ENCODE results near the gene FBXO24. TPM values are rescaled to one million over a fixed set of nuclear protein-coding genes. Genes with fewer than 3 reads are reported as not detected.

Gene FBXO24
- total and polyA plus RNA-seq, 9 donors, result 0.33 to 2.2 (median 0.63) TPM

DNA sequence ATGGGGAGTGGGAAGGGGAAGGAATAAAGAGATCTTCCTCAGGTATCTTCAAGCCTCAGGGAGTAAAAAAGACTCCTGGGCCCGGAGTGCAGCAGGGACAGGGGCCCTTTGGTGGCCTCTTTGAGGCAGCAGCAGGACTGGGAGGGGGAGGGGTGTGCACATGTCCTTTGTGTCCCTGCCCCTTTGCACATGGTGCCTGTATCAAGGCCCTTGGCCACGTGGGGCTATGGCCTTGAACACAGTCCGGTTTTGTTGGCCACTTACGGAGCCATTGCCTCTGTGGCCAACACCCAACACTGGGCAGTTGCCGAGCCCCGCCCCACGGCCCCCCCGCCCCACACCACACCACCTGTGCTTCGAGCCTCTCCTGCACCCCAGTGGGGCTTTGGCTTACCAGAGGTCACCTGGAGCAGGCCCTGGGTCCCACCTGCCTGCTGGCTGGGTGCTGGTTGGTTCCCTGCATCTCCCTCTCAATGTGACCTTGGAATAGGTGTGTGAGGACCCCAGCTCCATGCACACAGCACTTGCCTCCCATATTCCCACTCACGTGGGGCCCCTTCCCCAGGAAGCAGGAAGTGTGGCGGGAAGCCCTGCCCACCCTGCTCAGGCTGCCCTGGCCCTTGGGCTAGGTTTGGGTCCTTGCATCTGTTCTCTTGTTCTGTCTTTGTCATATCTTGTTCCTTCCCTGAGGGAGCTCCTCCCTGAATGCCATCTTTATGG, 17.8 kb upstream of the FBXO24 start:
- H3K27ac ChIP-seq, result peak overlapping the region in 1 of 2 donors; percentile 57
- no peak overlapping the region for H3K4me3 ChIP-seq
- H3K36me3 ChIP-seq, result no peaks in the 10 kb centered on the region
- intact Hi-C loops (cut with DNase I), result no loop called here
- WGBS, 3 donors, result 50 to 60% (median 52%) methylated on average over 10 to 11 of the region's 11 CpGs
- peaks cover 15% of the 10 kb centered on the region for H3K4me1 ChIP-seq (ENCODE audit: insufficient read depth)
- no peaks in the 10 kb centered on the region for H3K9me3 ChIP-seq
- TF ChIP-seq, protein P1, sequence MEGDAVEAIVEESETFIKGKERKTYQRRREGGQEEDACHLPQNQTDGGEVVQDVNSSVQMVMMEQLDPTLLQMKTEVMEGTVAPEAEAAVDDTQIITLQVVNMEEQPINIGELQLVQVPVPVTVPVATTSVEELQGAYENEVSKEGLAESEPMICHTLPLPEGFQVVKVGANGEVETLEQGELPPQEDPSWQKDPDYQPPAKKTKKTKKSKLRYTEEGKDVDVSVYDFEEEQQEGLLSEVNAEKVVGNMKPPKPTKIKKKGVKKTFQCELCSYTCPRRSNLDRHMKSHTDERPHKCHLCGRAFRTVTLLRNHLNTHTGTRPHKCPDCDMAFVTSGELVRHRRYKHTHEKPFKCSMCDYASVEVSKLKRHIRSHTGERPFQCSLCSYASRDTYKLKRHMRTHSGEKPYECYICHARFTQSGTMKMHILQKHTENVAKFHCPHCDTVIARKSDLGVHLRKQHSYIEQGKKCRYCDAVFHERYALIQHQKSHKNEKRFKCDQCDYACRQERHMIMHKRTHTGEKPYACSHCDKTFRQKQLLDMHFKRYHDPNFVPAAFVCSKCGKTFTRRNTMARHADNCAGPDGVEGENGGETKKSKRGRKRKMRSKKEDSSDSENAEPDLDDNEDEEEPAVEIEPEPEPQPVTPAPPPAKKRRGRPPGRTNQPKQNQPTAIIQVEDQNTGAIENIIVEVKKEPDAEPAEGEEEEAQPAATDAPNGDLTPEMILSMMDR (IDR thresholded peaks at IDR 0.05), result no peak
- TF ChIP-seq POLR2A (IDR thresholded peaks at IDR 0.05) (no peak), EP300 (IDR thresholded peaks at IDR 0.05) (no peak)
- no peaks in the 10 kb centered on the region for H3K27me3 ChIP-seq
- DNase-seq, result peak in 3 of 5 donors; percentile 47 to 64 (median 55)

DNA sequence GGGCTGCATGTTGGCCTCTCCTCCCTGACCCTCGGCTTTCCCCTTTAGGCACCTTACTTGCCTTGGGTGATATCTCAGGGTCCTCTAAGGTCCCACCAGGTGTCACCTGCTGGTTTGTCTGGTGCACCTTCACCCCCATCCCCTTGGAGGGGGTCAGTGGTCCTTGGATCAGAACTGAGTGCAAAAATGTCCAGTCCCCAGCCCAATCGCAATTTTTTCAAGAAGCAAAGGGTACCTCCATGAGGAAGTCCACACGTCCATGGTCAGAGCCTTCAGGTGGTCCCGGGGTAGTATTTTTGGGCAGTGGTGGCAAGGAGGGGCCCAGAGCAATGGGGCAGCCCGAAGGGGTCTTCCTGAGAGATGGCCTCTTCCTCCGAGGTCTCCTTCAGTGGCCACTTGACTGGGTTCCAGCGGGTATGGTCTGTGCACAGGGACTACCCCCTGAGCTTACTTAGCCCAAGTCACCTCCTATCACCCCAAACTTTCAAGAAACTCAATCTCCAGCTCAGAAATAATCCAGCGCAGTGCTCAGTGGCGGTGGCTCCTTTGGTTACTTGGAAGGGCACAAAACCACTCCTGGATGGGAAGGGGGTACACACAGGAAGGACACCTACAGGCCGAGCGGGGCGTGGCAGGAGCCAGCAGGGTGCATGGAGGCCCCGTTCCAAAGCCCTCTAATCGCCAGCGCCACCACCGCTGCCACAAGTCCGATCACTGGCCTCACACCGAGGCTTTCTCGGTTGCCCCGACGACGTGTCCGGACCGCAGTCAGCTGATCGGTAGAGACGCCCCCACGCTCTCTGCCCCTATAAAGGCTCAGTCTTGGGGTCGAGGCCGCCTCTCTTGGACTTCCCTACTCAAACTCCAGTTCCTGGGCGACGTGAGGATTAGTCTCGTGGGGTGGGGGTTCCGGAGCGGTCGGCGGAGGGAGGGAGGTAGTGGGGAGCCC, 17.0 kb upstream of the FBXO24 start:
- DNase-seq, result peak; percentile 70 to 77 (median 75)
- Histone ChIP-seq H3K27me3 (no peaks in the 10 kb centered on the region), H3K4me1 (ENCODE audit: insufficient read depth) (peaks cover 15% of the 10 kb centered on the region), H3K9me3 (no peaks in the 10 kb centered on the region), H3K4me3 (peak overlapping the region; percentile 34), H3K27ac (peak overlapping the region; percentile 9 to 35), H3K36me3 (no peaks in the 10 kb centered on the region)
- TF ChIP-seq POLR2A (IDR thresholded peaks at IDR 0.05), result no peak
- TF ChIP-seq, protein P1 (IDR thresholded peaks at IDR 0.05), result peak in 1 of 3 donors; percentile 17
- WGBS, 3 donors, result 22 to 25% (median 23%) methylated on average over 36 of the region's 36 CpGs
- intact Hi-C loops (cut with DNase I), result no loop called here

DNA sequence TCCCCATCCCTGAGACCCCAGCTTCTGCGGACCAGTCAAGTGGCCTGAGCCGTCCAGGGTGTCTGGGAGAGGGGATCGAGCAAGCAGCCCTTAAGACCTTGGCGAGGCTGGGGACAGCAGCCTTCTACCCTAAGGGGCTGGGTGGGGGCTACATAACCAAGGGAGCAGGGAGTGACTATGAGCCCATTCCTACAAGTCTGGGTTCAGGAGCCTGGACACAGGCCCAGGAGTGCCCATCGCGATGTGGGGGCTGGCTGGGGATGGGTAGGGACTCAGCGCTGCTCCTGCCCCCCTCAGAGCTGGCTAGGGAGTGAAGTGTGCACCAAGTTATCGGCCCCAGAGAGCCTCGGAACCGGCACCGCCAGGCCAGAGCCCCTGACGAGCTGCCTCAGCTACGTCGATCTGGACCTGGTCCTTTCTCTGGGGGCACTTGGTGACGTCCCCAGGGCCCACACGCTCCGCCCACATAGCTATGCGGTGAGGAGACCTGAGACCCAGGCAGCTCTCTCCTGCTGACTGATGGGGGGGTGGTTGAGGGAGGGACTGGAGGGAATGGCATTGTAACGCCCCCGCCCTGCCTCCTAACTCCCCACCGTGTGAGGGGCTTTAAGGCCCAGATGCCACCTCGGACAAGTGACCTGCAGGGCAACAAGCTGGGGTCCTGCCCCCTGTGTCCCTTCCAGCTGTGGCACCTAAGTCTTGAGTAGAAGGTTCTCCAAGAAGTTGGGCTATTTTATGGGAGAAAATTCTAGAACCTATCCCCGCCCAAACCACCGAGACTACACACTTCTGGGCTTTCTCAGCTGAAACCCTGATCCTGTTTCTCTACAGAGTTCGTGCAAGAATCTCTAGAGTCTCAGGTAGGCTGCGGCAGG, 14.9 kb upstream of the FBXO24 start:
- Histone ChIP-seq H3K27ac (no peak overlapping the region), H3K4me1 (ENCODE audit: insufficient read depth) (peaks cover 15% of the 10 kb centered on the region), H3K4me3 (no peak overlapping the region), H3K9me3 (no peaks in the 10 kb centered on the region), H3K36me3 (no peaks in the 10 kb centered on the region), H3K27me3 (no peaks in the 10 kb centered on the region)
- DNase-seq, result peak in 1 of 5 donors; percentile 27
- intact Hi-C loops (cut with DNase I), result loop anchor here in 1 of 4 donors (5.0 kb wide), 1 partner anchor 116 kb away; no protein-coding TSS in a partner anchor
- TF ChIP-seq POLR2A (IDR thresholded peaks at IDR 0.05) (no peak), EP300 (IDR thresholded peaks at IDR 0.05) (no peak)
- TF ChIP-seq, protein P1 (IDR thresholded peaks at IDR 0.05), result no peak
- 69 to 81% (median 71%) methylated on average over 15 to 26 of the region's 26 CpGs for whole genome bisulfite sequencing, 3 donors

DNA sequence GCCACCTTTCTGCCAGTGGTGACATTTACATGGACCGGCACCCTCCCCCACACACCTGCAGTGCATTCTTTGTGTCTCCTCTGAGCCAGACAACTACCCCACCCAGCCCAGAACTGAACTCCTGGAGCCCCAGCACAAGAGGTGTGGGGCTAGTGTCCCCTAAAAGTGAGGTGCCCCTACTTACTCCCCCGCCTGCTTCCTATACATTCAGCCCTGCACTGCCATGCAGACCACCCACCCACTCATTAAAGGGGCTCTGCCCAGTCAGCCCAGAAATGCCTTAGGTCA, 14.4 kb upstream of the FBXO24 start:
- Histone ChIP-seq H3K9me3 (no peaks in the 10 kb centered on the region), H3K4me3 (no peak overlapping the region), H3K27me3 (no peaks in the 10 kb centered on the region), H3K4me1 (ENCODE audit: insufficient read depth) (peaks cover 14% of the 10 kb centered on the region), H3K36me3 (no peaks in the 10 kb centered on the region), H3K27ac (no peak overlapping the region)
- WGBS, 3 donors, result 92 to 98% (median 97%) methylated on average over 2 of the region's 2 CpGs
- no peak for DNase-seq
- intact Hi-C loops (cut with DNase I), result loop anchor here in 1 of 4 donors (5.0 kb wide), 1 partner anchor 116 kb away; no protein-coding TSS in a partner anchor
- TF ChIP-seq POLR2A (IDR thresholded peaks at IDR 0.05), result no peak
- TF ChIP-seq EP300 (IDR thresholded peaks at IDR 0.05), result no peak
- TF ChIP-seq, protein P1 (IDR thresholded peaks at IDR 0.05), result no peak
